GM12878 (cell line): ENCODE results near the gene URB1. TPM values are rescaled to one million over a fixed set of nuclear protein-coding genes. Genes with fewer than 3 reads are reported as not detected.

ENCODE experiments used
- ATAC-seq: fragments of 200-7000 bp; cut with Tn5 transposase; 3 replicates; pipeline ENCODE4 v1.9.1; 2020; ENCODE audit warnings: mild to moderate bottlenecking, moderate library complexity
- BruUV-seq: library from RNA; stranded (reverse); fragments of 400-500 nt; replicated peaks from 2 replicates; lab custom pipeline; 2021; lab: Mats Ljungman, UMichigan
- CTCF ChIA-PET: fragments of 300-600 bp; sonication (Branson Sonifier 250); formaldehyde crosslinking; extraction: SDS; loops from one replicate; lab custom pipeline; 2021; ENCODE audit warnings: inconsistent platforms; lab: Yijun Ruan, JAX
- POLR2A ChIA-PET: fragments of 350-600 bp; formaldehyde crosslinking; extraction: SDS; loops from one replicate; lab custom pipeline; 2021; ENCODE audit warnings: inconsistent platforms; lab: Charles Lee
- RAD21 ChIA-PET: fragments of 300-600 bp; sonication (Branson Sonifier 250); formaldehyde crosslinking; loops from one replicate; lab custom pipeline; 2023; ENCODE audit warnings: antibody characterized with exemption; ENCODE audit not compliant: unreplicated experiment; lab: Charles Lee
- SMC1A ChIA-PET: fragments of 300-600 bp; sonication (Branson Sonifier 250); formaldehyde crosslinking; loops from one replicate; lab custom pipeline; 2023; ENCODE audit not compliant: unreplicated experiment, uncharacterized antibody; lab: Charles Lee
- DNase-seq: peaks from one replicate; pipeline ENCODE4 v3.0.0-alpha.2; 2011; ENCODE audit warnings: low read depth, low spot score
- FAIRE-seq: peaks from 3 replicates; lab custom pipeline; 2011; peaks lifted over from hg19 to GRCh38; lab: Jason Lieb, UNC
- H2AFZ ChIP-seq: 2 replicates; pipeline ENCODE4 v1.6.0; 2011; ENCODE audit warnings: low read depth, low read length, control low read depth; ENCODE audit not compliant: control insufficient read depth
- H3K27ac ChIP-seq: 2 replicates; pipeline ENCODE4 v1.5.1; 2011; ENCODE audit warnings: control low read depth; ENCODE audit not compliant: control insufficient read depth, insufficient read depth
- H3K27me3 ChIP-seq, 2 experiments: replicated peaks in 1 of 2; 2 replicates each; pipeline versions ENCODE4 v1.6.0 to v1.6.1; 2011; ENCODE audit warnings: low read length in 1 of 2; ENCODE audit not compliant: control insufficient read depth in 2 of 2, insufficient read depth in 2 of 2
- H3K36me3 ChIP-seq, 2 experiments: 2 replicates each; pipeline ENCODE4 v1.5.1; 2011; ENCODE audit warnings: low read length in 1 of 2; ENCODE audit not compliant: control insufficient read depth in 2 of 2, insufficient read depth in 2 of 2
- H3K4me1 ChIP-seq: 2 replicates; pipeline ENCODE4 v1.6.1; 2011; ENCODE audit warnings: mild to moderate bottlenecking, low read length, moderate library complexity, mixed read lengths; ENCODE audit not compliant: control insufficient read depth, insufficient read depth
- H3K4me2 ChIP-seq: 2 replicates; pipeline ENCODE4 v1.6.0; 2011; ENCODE audit warnings: control low read depth; ENCODE audit not compliant: control insufficient read depth, insufficient read depth
- H3K4me3 ChIP-seq: fragments of 200-600 bp; sonication (generic); 2 replicates; pipeline ENCODE4 v1.5.1; 2016
- H3K79me2 ChIP-seq: 2 replicates; pipeline ENCODE4 v1.6.0; 2011; ENCODE audit warnings: low read length; ENCODE audit not compliant: control insufficient read depth, insufficient read depth
- H3K9ac ChIP-seq: 2 replicates; pipeline ENCODE4 v1.8.0; 2011; ENCODE audit warnings: low read length, control low read depth, mixed read lengths; ENCODE audit not compliant: control insufficient read depth, insufficient read depth
- H3K9me3 ChIP-seq: replicated peaks from 3 replicates; pipeline ENCODE4 v1.5.1; 2011; ENCODE audit warnings: mild to moderate bottlenecking, low read length; ENCODE audit not compliant: control insufficient read depth, insufficient read depth
- H4K20me1 ChIP-seq: 2 replicates; pipeline ENCODE4 v1.6.0; 2011; ENCODE audit not compliant: control insufficient read depth, insufficient read depth
- ASH2L ChIP-seq: fragments of 300-600, 200-600 bp; sonication (generic); IDR thresholded peaks from 2 replicates; pipeline ENCODE4 v1.6.1; 2017; ENCODE audit warnings: low read depth, mild to moderate bottlenecking, borderline replicate concordance
- DPF2 ChIP-seq: fragments of 450-650 bp; IDR thresholded peaks from 2 replicates; pipeline ENCODE4 v1.6.1; 2017; ENCODE audit warnings: mild to moderate bottlenecking
- EGR1 ChIP-seq, 2 experiments: IDR thresholded peaks; 1 replicate in 1 of 2; 2 replicates in 1 of 2; pipeline ENCODE4 v1.6.1; 2011 to 2012; ENCODE audit warnings: low read depth in 2 of 2, low read length in 2 of 2, borderline replicate concordance in 1 of 2, mild to moderate bottlenecking in 1 of 2, moderate library complexity in 1 of 2
- IKZF2 ChIP-seq, 2 experiments: fragments of 450-650 bp; IDR thresholded peaks; 2 replicates each; pipeline ENCODE4 v1.6.1; 2017; ENCODE audit warnings: mild to moderate bottlenecking in 2 of 2, moderate library complexity in 2 of 2
- RAD21 ChIP-seq: IDR thresholded peaks from 2 replicates; pipeline ENCODE4 v1.6.1; 2011; ENCODE audit warnings: mild to moderate bottlenecking, low read depth, low read length, moderate library complexity; ENCODE audit not compliant: insufficient read depth
- ZSCAN29 ChIP-seq: fragments of 450-650 bp; IDR thresholded peaks from 2 replicates; pipeline ENCODE4 v1.6.1; 2017; ENCODE audit warnings: mild to moderate bottlenecking, moderate library complexity
- WGBS: methylation state at CpG from one replicate; pipeline ENCODE4 v1.1.6; 2016; ENCODE audit warnings: low lambda C conversion rate; ENCODE audit not compliant: insufficient replicate concordance, insufficient coverage; ENCODE audit errors: missing lambda C conversion rate; 5-methylcytosine and 5-hydroxymethylcytosine counted together
- in situ Hi-C: fragments of 300-500 bp; cut with MboI; formaldehyde crosslinking; loops from 9 replicates; pipeline ENCODE4 v1.14.3; 2018; ENCODE audit warnings: mixed read lengths
- intact Hi-C: fragments of 100-400 bp; cut with micrococcal nuclease; formaldehyde crosslinking; loops from one replicate; pipeline ENCODE4 v1.14.2; 2022; ENCODE audit not compliant: unreplicated experiment
- polyA plus RNA-seq, 11 experiments: library from polyadenylated mRNA; depleted of rRNA in 4 of 11; unstranded in 6 of 11; stranded (reverse) in 5 of 11; fragments of >200 nt; fragmentation: Nextera tagmentation in 4 of 11; fragmentation: Illumina TruSeq in 1 of 11; extraction: Ambion mirVana in 4 of 11; extraction: Trizol in 1 of 11; gene quantifications; 1 replicate in 1 of 11; 2 replicates in 10 of 11; pipeline versions ENCODE4 v1.2.1 to v1.2.3, GENCODE V29; 2011 to 2016; ENCODE audit warnings: inconsistent platforms in 2 of 11, missing spikeins in 2 of 11, low read depth in 1 of 11
- total RNA-seq, 4 experiments: library from RNA; depleted of rRNA in 3 of 4; stranded (reverse); fragments of >200 nt in 3 of 4; fragmentation: Illumina TruSeq in 1 of 4; extraction: Trizol in 1 of 4; gene quantifications; 2 replicates each; pipeline versions ENCODE4 v1.2.1 to v1.2.3, GENCODE V29; 2013 to 2021
- TF ChIP-seq, protein P1 (sequence below): fragments of 450-650 bp; formaldehyde crosslinking; IDR thresholded peaks from 2 replicates; pipeline ENCODE4 v1.5.0; 2022; ENCODE audit warnings: mild to moderate bottlenecking, missing genetic modification characterization
- TF ChIP-seq, protein P2 (sequence below): IDR thresholded peaks from 2 replicates; pipeline ENCODE4 v1.6.1; 2012; ENCODE audit warnings: mild to moderate bottlenecking, low read depth, low read length
- TF ChIP-seq, protein P3 (sequence below): IDR thresholded peaks from 2 replicates; pipeline ENCODE4 v1.6.1; 2011; ENCODE audit warnings: borderline replicate concordance, low read depth, mild to moderate bottlenecking, moderate library complexity, mixed read lengths, low read length; ENCODE audit not compliant: insufficient read depth; ENCODE audit errors: extremely low read length

Gene URB1
- total and polyA plus RNA-seq, 10 of the 15 experiments (the other 5 are each of a cell fraction or from before 2014, with no cell fraction given) = 0.56 to 23.2 (median 8.9) TPM

DNA sequence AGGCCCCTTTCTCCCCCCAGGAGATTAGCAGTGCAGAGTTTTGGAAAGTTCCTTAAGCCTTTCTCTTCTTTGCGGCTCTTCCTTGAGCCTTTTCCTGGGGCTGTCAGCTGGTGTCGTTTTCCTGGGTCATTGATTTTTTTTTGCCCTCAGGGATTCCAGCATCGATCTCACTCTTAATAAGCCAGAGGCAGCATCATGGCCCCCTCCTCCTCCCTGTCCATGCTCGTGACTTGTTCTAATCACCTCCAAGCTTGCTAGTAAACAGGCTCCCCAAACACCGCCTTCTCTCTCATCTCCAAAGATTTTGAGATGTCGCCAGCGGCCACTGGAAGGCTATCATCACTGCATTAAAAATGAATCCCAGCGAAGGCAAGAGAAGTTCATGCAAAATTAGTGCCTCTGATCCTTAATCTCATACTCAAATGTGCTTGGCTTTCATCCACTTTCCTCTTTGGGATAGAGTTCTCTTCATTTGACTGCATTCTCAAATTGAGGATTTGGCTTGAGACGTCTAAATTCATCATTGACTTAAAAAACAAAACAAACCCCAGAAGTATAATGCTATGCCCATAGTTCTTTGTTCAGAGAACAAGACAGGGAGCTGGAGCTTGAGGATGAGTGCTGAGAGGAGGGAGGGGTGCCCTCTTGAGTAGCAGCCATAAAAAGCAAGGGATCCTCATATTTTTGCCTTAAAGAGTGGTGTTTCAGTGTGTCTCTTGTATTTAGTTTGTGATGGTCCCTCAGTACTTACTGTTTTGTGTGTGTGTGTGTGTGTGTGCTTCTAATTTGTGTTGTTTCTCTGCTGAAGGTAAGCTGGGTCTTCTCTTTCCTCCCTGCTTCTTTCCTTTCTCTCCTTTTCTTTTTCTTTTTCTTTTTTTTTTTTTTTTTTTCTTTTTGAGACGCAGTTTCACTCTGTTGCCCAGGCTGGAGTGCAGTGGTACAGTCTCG is 22.9 kb upstream of the URB1 start (continued):
- TF ChIP-seq, protein P1, sequence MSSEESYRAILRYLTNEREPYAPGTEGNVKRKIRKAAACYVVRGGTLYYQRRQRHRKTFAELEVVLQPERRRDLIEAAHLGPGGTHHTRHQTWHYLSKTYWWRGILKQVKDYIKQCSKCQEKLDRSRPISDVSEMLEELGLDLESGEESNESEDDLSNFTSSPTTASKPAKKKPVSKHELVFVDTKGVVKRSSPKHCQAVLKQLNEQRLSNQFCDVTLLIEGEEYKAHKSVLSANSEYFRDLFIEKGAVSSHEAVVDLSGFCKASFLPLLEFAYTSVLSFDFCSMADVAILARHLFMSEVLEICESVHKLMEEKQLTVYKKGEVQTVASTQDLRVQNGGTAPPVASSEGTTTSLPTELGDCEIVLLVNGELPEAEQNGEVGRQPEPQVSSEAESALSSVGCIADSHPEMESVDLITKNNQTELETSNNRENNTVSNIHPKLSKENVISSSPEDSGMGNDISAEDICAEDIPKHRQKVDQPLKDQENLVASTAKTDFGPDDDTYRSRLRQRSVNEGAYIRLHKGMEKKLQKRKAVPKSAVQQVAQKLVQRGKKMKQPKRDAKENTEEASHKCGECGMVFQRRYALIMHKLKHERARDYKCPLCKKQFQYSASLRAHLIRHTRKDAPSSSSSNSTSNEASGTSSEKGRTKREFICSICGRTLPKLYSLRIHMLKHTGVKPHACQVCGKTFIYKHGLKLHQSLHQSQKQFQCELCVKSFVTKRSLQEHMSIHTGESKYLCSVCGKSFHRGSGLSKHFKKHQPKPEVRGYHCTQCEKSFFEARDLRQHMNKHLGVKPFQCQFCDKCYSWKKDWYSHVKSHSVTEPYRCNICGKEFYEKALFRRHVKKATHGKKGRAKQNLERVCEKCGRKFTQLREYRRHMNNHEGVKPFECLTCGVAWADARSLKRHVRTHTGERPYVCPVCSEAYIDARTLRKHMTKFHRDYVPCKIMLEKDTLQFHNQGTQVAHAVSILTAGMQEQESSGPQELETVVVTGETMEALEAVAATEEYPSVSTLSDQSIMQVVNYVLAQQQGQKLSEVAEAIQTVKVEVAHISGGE (CRISPR knock-in tag) = no peak
- TF ChIP-seq DPF2 (no peak), EGR1 (IDR thresholded peaks at IDR 0.05; ENCODE audit: borderline replicate concordance in 1 of 2, low read depth in 2 of 2, low read length in 2 of 2) (no peak), ASH2L (no peak), IKZF2 (IDR thresholded peaks at IDR 0.05) (no peak)
- TF ChIP-seq, all 136 proteins: peak for 0

DNA sequence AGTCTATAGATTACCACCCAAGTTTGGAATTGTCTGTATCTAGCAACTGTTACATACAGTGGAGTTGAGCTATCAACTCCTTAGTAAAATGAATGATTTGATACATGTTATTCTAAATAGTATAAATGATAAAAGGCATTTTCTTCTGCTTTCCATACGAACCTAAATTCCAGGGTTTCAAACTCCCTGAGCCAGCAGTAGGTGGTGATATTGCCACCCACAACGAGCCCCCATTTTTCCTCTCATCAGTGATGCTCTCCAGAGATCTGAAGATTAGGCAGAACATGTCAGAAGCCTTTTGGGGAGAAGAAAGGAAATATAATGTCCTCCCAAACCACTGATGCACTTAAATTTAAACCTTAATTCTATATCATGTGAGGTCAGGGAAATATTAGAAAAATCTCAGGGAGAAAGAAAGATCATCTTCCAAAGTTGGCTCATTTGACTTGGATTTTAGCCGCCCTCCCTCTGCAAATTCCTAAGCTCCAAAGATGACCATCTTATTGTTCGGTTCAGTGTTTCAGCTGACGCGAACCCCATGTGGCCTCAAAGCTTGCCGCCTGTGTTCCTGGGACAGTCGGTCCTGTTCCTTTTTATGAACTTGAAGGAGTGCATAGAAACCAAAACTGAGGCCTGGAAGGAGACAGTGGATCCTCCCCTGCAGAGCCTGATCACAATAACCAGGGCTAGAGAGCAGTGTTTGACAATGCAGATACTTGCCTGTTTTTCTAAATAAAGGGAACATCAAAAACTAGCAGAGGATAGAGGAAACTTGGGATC is 22.0 kb upstream of the URB1 start:
- CTCF ChIA-PET = no interaction called here
- no peaks in the 10 kb centered on the region for H4K20me1 ChIP-seq
- no peak overlapping the region for H3K9ac ChIP-seq
- H3K9me3 ChIP-seq = no peaks in the 10 kb centered on the region
- TF ChIP-seq, protein P2, sequence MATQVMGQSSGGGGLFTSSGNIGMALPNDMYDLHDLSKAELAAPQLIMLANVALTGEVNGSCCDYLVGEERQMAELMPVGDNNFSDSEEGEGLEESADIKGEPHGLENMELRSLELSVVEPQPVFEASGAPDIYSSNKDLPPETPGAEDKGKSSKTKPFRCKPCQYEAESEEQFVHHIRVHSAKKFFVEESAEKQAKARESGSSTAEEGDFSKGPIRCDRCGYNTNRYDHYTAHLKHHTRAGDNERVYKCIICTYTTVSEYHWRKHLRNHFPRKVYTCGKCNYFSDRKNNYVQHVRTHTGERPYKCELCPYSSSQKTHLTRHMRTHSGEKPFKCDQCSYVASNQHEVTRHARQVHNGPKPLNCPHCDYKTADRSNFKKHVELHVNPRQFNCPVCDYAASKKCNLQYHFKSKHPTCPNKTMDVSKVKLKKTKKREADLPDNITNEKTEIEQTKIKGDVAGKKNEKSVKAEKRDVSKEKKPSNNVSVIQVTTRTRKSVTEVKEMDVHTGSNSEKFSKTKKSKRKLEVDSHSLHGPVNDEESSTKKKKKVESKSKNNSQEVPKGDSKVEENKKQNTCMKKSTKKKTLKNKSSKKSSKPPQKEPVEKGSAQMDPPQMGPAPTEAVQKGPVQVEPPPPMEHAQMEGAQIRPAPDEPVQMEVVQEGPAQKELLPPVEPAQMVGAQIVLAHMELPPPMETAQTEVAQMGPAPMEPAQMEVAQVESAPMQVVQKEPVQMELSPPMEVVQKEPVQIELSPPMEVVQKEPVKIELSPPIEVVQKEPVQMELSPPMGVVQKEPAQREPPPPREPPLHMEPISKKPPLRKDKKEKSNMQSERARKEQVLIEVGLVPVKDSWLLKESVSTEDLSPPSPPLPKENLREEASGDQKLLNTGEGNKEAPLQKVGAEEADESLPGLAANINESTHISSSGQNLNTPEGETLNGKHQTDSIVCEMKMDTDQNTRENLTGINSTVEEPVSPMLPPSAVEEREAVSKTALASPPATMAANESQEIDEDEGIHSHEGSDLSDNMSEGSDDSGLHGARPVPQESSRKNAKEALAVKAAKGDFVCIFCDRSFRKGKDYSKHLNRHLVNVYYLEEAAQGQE = no peak
- TF ChIP-seq RAD21 = 0 out of 2 replicates have a peak, but pooled peaks have one; percentile 12
- TF ChIP-seq, protein P3, sequence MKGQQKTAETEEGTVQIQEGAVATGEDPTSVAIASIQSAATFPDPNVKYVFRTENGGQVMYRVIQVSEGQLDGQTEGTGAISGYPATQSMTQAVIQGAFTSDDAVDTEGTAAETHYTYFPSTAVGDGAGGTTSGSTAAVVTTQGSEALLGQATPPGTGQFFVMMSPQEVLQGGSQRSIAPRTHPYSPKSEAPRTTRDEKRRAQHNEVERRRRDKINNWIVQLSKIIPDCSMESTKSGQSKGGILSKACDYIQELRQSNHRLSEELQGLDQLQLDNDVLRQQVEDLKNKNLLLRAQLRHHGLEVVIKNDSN = no peak
- no peak for TF ChIP-seq ZSCAN29
- RAD21 ChIA-PET = no interaction called here
- no peak overlapping the region for H3K4me3 ChIP-seq
- FAIRE-seq (no peak), ATAC-seq (no peak), DNase-seq (no peak)
- no peaks in the 10 kb centered on the region for H3K4me1 ChIP-seq
- BruUV-seq = no TSS peak
- H2AFZ ChIP-seq = no peak overlapping the region
- H3K4me2 ChIP-seq = no peak overlapping the region
- POLR2A ChIA-PET = no interaction called here
- in situ Hi-C loops = no loop called here
- no peaks in the 10 kb centered on the region for H3K79me2 ChIP-seq
- no peak overlapping the region for H3K27ac ChIP-seq
- peaks cover 3 to 5% of the 10 kb centered on the region in 2 experiments; a peak in 2 of 4 replicates for H3K27me3 ChIP-seq
- 43% methylated on average over 8 of the region's 8 CpGs for WGBS
- SMC1A ChIA-PET = interaction anchor here (1.6 kb wide), 1 partner anchor 13 kb away, joined by 3 read pairs; no protein-coding TSS in a partner anchor
- intact Hi-C loops = no loop called here
- H3K36me3 ChIP-seq = no peaks in the 10 kb centered on the region
